ENCODE data around the gene EIF5AL1.
"Not testable (repeated sequence)": the region's sequence is repeated elsewhere in the genome, so short reads cannot be mapped to it uniquely, and the experiment has no call there.

The EIF5AL1 gene

GRCh38 chr10:79547973-79548372, 35.6 kb downstream of the EIF5AL1 start:
- no peak overlapping the region for H3K14ac ChIP-seq (ENCODE audit: low read length)
- H3K4ac ChIP-seq (ENCODE audit: low read length): no peak overlapping the region

GRCh38 chr10:79552143-79552542, 39.8 kb downstream of the EIF5AL1 start:
- Histone ChIP-seq H3K4me2 (ENCODE audit: insufficient read depth, low read length, poor library complexity, severe bottlenecking) (no peak overlapping the region), H4K91ac (ENCODE audit: low read depth, low read length, poor library complexity) (no peak overlapping the region), H3K27ac (replicated peaks; ENCODE audit: low read length) (no peak overlapping the region), H3K14ac (ENCODE audit: low read length) (no peak overlapping the region), H3K79me1 (ENCODE audit: low read depth, low read length) (no peaks in the 10 kb centered on the region), H3K27me3 (ENCODE audit: control insufficient read depth in 3 of 3, insufficient read depth in 3 of 3, low read depth in 1 of 3, low read length in 3 of 3) (peaks cover 0 to 3% (median 0%) of the 10 kb centered on the region in 3 experiments), H2AK5ac (ENCODE audit: low read depth, low read length) (peak overlapping the region; percentile 6), H2BK120ac (ENCODE audit: low read depth, low read length) (no peak overlapping the region), H4K8ac (ENCODE audit: low read depth, low read length) (peak overlapping the region; percentile 19), H3K23ac (ENCODE audit: low read depth, low read length, poor library complexity) (no peak overlapping the region), H3K4me1 (ENCODE audit: control insufficient read depth in 2 of 2, insufficient read depth in 1 of 2, low read depth in 1 of 2, low read length in 2 of 2) (peaks cover 4 to 7% of the 10 kb centered on the region in 2 donors), H2BK12ac (ENCODE audit: low read length) (no peak overlapping the region), H2BK5ac (ENCODE audit: low read length) (no peak overlapping the region), H2AFZ (ENCODE audit: low read length) (no peak overlapping the region), H3K9ac (ENCODE audit: low read depth, low read length, poor library complexity) (no peak overlapping the region), H3K4ac (ENCODE audit: low read length) (no peak overlapping the region), H3K4me3 (ENCODE audit: low read length in 2 of 2) (no peak overlapping the region), H3K9me3 (replicated peaks in 1 of 2; ENCODE audit: control insufficient read depth in 2 of 2, insufficient read depth in 1 of 2, low read depth in 1 of 2, low read length in 2 of 2) (no peaks in the 10 kb centered on the region), H2BK15ac (ENCODE audit: low read length) (no peak overlapping the region), H3K18ac (ENCODE audit: low read length) (no peak overlapping the region), H3K36me3 (replicated peaks in 1 of 2; ENCODE audit: control insufficient read depth in 2 of 2, insufficient read depth in 2 of 2, low read length in 2 of 2) (no peaks in the 10 kb centered on the region)
- DNase-seq (ENCODE audit: low spot score): no peak
- no CpG with 5 or more reads among the region's 2 CpGs for WGBS, 2 donors (ENCODE audit: extremely low coverage in 2 of 2, insufficient read length in 2 of 2, insufficient replicate concordance in 1 of 2)

More at GRCh38 chr10:79547973-79548372, 35.6 kb downstream of the EIF5AL1 start:
- Histone ChIP-seq H4K91ac (ENCODE audit: low read depth, low read length, poor library complexity) (no peak overlapping the region), H2BK12ac (ENCODE audit: low read length) (no peak overlapping the region), H3K4me3 (ENCODE audit: low read length in 2 of 2) (no peak overlapping the region), H3K27ac (replicated peaks; ENCODE audit: low read length) (no peak overlapping the region), H2BK120ac (ENCODE audit: low read depth, low read length) (no peak overlapping the region), H2AK5ac (ENCODE audit: low read depth, low read length) (no peak overlapping the region), H4K8ac (ENCODE audit: low read depth, low read length) (no peak overlapping the region), H3K27me3 (ENCODE audit: control insufficient read depth in 3 of 3, insufficient read depth in 3 of 3, low read depth in 1 of 3, low read length in 3 of 3) (no peaks in the 10 kb centered on the region), H3K4me1 (ENCODE audit: control insufficient read depth in 2 of 2, insufficient read depth in 1 of 2, low read depth in 1 of 2, low read length in 2 of 2) (peaks cover 0 to 5% of the 10 kb centered on the region in 2 donors), H2BK5ac (ENCODE audit: low read length) (no peak overlapping the region), H3K18ac (ENCODE audit: low read length) (no peak overlapping the region), H2AFZ (ENCODE audit: low read length) (no peak overlapping the region), H3K9me3 (replicated peaks in 1 of 2; ENCODE audit: control insufficient read depth in 2 of 2, insufficient read depth in 1 of 2, low read depth in 1 of 2, low read length in 2 of 2) (no peaks in the 10 kb centered on the region), H3K4me2 (ENCODE audit: insufficient read depth, low read length, poor library complexity, severe bottlenecking) (no peak overlapping the region), H3K9ac (ENCODE audit: low read depth, low read length, poor library complexity) (no peak overlapping the region), H3K23ac (ENCODE audit: low read depth, low read length, poor library complexity) (no peak overlapping the region), H3K36me3 (replicated peaks in 1 of 2; ENCODE audit: control insufficient read depth in 2 of 2, insufficient read depth in 2 of 2, low read length in 2 of 2) (no peaks in the 10 kb centered on the region), H3K79me1 (ENCODE audit: low read depth, low read length) (no peaks in the 10 kb centered on the region), H2BK15ac (ENCODE audit: low read length) (no peak overlapping the region)
- no CpG with 5 or more reads among the region's 3 CpGs for WGBS, 2 donors (ENCODE audit: extremely low coverage in 2 of 2, insufficient read length in 2 of 2, insufficient replicate concordance in 1 of 2)
- DNase-seq (ENCODE audit: low spot score): no peak

- no peak for DNase-seq (ENCODE audit: low spot score)
- Histone ChIP-seq H2BK15ac (ENCODE audit: low read length) (no peak overlapping the region), H2BK12ac (ENCODE audit: low read length) (no peak overlapping the region), H3K36me3 (replicated peaks in 1 of 2; ENCODE audit: control insufficient read depth in 2 of 2, insufficient read depth in 2 of 2, low read length in 2 of 2) (no peaks in the 10 kb centered on the region), H3K18ac (ENCODE audit: low read length) (peak overlapping the region; percentile 16), H4K91ac (ENCODE audit: low read depth, low read length, poor library complexity) (no peak overlapping the region), H2AK5ac (ENCODE audit: low read depth, low read length) (no peak overlapping the region), H3K4me3 (ENCODE audit: low read length in 2 of 2) (no peak overlapping the region), H2BK120ac (ENCODE audit: low read depth, low read length) (no peak overlapping the region), H3K23ac (ENCODE audit: low read depth, low read length, poor library complexity) (peak overlapping the region; percentile 1), H3K79me1 (ENCODE audit: low read depth, low read length) (no peaks in the 10 kb centered on the region), H3K14ac (ENCODE audit: low read length) (no peak overlapping the region), H3K4me2 (ENCODE audit: insufficient read depth, low read length, poor library complexity, severe bottlenecking) (no peak overlapping the region), H3K4ac (ENCODE audit: low read length) (no peak overlapping the region), H3K9ac (ENCODE audit: low read depth, low read length, poor library complexity) (no peak overlapping the region), H3K27me3 (ENCODE audit: control insufficient read depth in 3 of 3, insufficient read depth in 3 of 3, low read depth in 1 of 3, low read length in 3 of 3) (peaks cover 0 to 6% (median 0%) of the 10 kb centered on the region in 3 experiments), H3K9me3 (replicated peaks in 1 of 2; ENCODE audit: control insufficient read depth in 2 of 2, insufficient read depth in 1 of 2, low read depth in 1 of 2, low read length in 2 of 2) (no peaks in the 10 kb centered on the region), H2AFZ (ENCODE audit: low read length) (no peak overlapping the region), H3K4me1 (ENCODE audit: control insufficient read depth in 2 of 2, insufficient read depth in 1 of 2, low read depth in 1 of 2, low read length in 2 of 2) (peaks cover 4 to 7% of the 10 kb centered on the region in 2 donors), H4K8ac (ENCODE audit: low read depth, low read length) (no peak overlapping the region), H2BK5ac (ENCODE audit: low read length) (no peak overlapping the region), H3K27ac (replicated peaks; ENCODE audit: low read length) (no peak overlapping the region)
- no CpG with 5 or more reads among the region's 11 CpGs for WGBS, 2 donors (ENCODE audit: extremely low coverage in 2 of 2, insufficient read length in 2 of 2, insufficient replicate concordance in 1 of 2)
Observed at GRCh38 chr10:79555354-79556309, 43.3 kb downstream of the EIF5AL1 start.

GRCh38 chr10:79556961-79557360, 44.6 kb downstream of the EIF5AL1 start:
- H2BK12ac ChIP-seq (ENCODE audit: low read length); DNase-seq (ENCODE audit: low spot score); H3K36me3 ChIP-seq (replicated peaks in 1 of 2; ENCODE audit: control insufficient read depth in 2 of 2, insufficient read depth in 2 of 2, low read length in 2 of 2); H2BK15ac ChIP-seq (ENCODE audit: low read length); H3K4me1 ChIP-seq (ENCODE audit: control insufficient read depth in 2 of 2, insufficient read depth in 1 of 2, low read depth in 1 of 2, low read length in 2 of 2); H3K27me3 ChIP-seq (ENCODE audit: control insufficient read depth in 3 of 3, insufficient read depth in 3 of 3, low read depth in 1 of 3, low read length in 3 of 3); H3K27ac ChIP-seq (replicated peaks; ENCODE audit: low read length); H3K79me1 ChIP-seq (ENCODE audit: low read depth, low read length); H3K23ac ChIP-seq (ENCODE audit: low read depth, low read length, poor library complexity); H2BK120ac ChIP-seq (ENCODE audit: low read depth, low read length); H2AFZ ChIP-seq (ENCODE audit: low read length); H3K4me3 ChIP-seq (ENCODE audit: low read length in 2 of 2); H4K91ac ChIP-seq (ENCODE audit: low read depth, low read length, poor library complexity); H3K14ac ChIP-seq (ENCODE audit: low read length); H3K4ac ChIP-seq (ENCODE audit: low read length); H3K9me3 ChIP-seq (replicated peaks in 1 of 2; ENCODE audit: control insufficient read depth in 2 of 2, insufficient read depth in 1 of 2, low read depth in 1 of 2, low read length in 2 of 2); H2AK5ac ChIP-seq (ENCODE audit: low read depth, low read length); H2BK5ac ChIP-seq (ENCODE audit: low read length); H3K4me2 ChIP-seq (ENCODE audit: insufficient read depth, low read length, poor library complexity, severe bottlenecking); H3K18ac ChIP-seq (ENCODE audit: low read length); H4K8ac ChIP-seq (ENCODE audit: low read depth, low read length): not testable (repeated sequence)
- no CpG with 5 or more reads among the region's 3 CpGs for WGBS, 2 donors (ENCODE audit: extremely low coverage in 2 of 2, insufficient read length in 2 of 2, insufficient replicate concordance in 1 of 2)
- H3K9ac ChIP-seq (ENCODE audit: low read depth, low read length, poor library complexity): peak overlapping the region; percentile 44
